NCI-H2171 (cell line): ENCODE measurements around the gene TXNDC2.

Source experiments
- DNase-seq: peaks from one replicate; lab custom pipeline; 2025; lab: John Stamatoyannopoulos, UW

Gene TXNDC2

DNA sequence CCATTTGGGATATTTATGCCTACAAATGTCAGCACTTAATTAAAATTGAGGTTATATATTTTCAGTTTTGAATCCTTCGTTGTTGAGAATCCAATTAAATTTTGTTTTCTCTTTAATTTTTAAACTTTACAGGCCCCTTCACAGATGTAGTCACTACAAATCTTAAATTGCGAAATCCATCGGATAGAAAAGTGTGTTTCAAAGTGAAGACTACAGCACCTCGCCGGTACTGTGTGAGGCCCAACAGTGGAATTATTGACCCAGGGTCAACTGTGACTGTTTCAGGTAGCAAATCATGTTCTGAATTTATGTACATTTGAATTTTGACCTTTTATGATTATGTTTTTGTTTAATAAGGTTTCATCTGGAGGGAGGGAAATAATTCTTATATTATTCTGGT, 45.9 kb downstream of the TXNDC2 start:
- DNase-seq: no peak

DNA sequence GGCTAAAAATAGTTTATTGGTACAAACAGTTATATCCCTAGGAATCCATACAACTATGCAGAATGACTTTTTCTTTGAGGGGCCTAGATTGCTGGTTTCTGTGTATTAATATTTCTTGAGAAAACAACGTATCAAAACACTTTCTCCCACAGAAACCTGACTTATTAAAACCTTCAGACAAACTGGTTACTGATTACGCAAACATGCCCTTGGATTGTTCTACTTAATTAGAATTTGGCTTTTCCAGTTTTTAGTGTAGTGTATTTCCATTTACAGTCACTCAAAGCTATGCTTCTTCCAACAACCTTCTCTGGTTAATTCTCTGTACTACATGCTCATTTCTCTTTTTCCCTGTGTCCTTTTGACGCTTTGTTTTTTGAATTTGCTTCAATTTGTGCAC, 48.1 kb downstream of the TXNDC2 start:
- DNase-seq: no peak

DNA sequence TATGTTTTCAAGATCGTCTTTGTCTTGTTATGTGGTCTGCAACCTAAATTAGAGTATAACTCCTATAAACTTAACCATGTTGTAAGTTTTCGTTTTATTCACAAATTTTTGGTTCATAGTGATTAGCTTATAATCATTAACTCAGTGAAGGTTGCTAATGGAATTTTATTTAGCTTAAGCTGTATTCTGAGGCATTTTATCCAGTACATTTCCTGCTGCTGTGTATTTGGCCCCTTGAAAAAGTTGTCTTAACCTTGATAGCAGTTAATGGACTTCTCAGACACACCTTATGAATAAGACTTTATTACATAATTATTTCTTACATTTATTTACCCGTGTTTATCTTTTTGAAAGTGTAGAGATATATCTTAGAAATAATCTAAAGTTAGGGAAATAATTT, 48.5 kb downstream of the TXNDC2 start:
- DNase-seq: no peak
